Spinal cord (tissue), 10 donors: ENCODE results near the gene KRT78. TPM values are rescaled to one million over a fixed set of nuclear protein-coding genes. Genes with fewer than 3 reads are reported as not detected.

Experiments used
- DNase-seq, 6 donors: peaks; one replicate each; pipeline versions ENCODE4 v3.0.0 to v3.0.0-alpha.2; 2013 to 2015; ENCODE audit warnings: low spot score in 6 of 6, low read depth in 4 of 6
- H3K27ac ChIP-seq: one replicate; pipeline ENCODE4 v1.5.1; 2013; ENCODE audit warnings: low read depth, low read length, control low read depth
- H3K27me3 ChIP-seq: one replicate; pipeline ENCODE4 v1.6.1; 2013; ENCODE audit warnings: low read length; ENCODE audit not compliant: control insufficient read depth, insufficient read depth
- H3K36me3 ChIP-seq: one replicate; pipeline ENCODE4 v1.6.1; 2013; ENCODE audit warnings: low read length; ENCODE audit not compliant: control insufficient read depth, insufficient read depth
- H3K4me1 ChIP-seq: one replicate; pipeline ENCODE4 v1.6.1; 2013; ENCODE audit warnings: low read length; ENCODE audit not compliant: control insufficient read depth, insufficient read depth
- H3K4me3 ChIP-seq: one replicate; pipeline ENCODE4 v1.5.1; 2013; ENCODE audit warnings: low read depth, low read length, control low read depth
- H3K9me3 ChIP-seq: one replicate; pipeline ENCODE4 v1.6.1; 2013; ENCODE audit warnings: low read length; ENCODE audit not compliant: control insufficient read depth, insufficient read depth
- WGBS: methylation state at CpG from one replicate; pipeline ENCODE4 v1.1.5; 2013; ENCODE audit warnings: missing lambda C conversion rate; ENCODE audit not compliant: insufficient coverage; 5-methylcytosine and 5-hydroxymethylcytosine counted together
- polyA plus RNA-seq, 2 donors: library from polyadenylated mRNA; unstranded; fragments of 120-200 nt; gene quantifications; one replicate each; pipeline ENCODE4 v1.2.1, GENCODE V29; 2013; ENCODE audit not compliant: insufficient read length in 2 of 2
- total RNA-seq, 2 donors: library from RNA; depleted of rRNA in 1 of 2; stranded (reverse); fragments of 120-200 nt in 1 of 2; fragments of >200 nt in 1 of 2; gene quantifications; one replicate each; pipeline versions ENCODE4 v1.2.3 to v1.2.4, GENCODE V29; 2013 to 2014
- donor health status: healthy.

The KRT78 gene
- total and polyA plus RNA-seq, 4 donors, result 0.11 TPM; not detected in 3

- Histone ChIP-seq H3K4me3 (no peak overlapping the region), H3K36me3 (no peaks in the 10 kb centered on the region), H3K27ac (peak overlapping the region; percentile 10), H3K4me1 (peaks cover 29% of the 10 kb centered on the region), H3K9me3 (no peaks in the 10 kb centered on the region), H3K27me3 (peaks cover 15% of the 10 kb centered on the region)
- peak in 1 of 6 donors; percentile 58 for DNase-seq
- 72% methylated on average over 6 of the region's 9 CpGs for WGBS
Observed at GRCh38 chr12:52871291-52872039, 22.7 kb upstream of the KRT78 start.

- peaks cover 29% of the 10 kb centered on the region for H3K4me1 ChIP-seq
- H3K4me3 ChIP-seq, result no peak overlapping the region
- no peak overlapping the region for H3K27ac ChIP-seq
- H3K27me3 ChIP-seq, result peaks cover 15% of the 10 kb centered on the region
- DNase-seq, result peak in 2 of 6 donors; percentile 59 to 81
- 35% methylated on average over 12 of the region's 14 CpGs for WGBS
- no peaks in the 10 kb centered on the region for H3K9me3 ChIP-seq
- H3K36me3 ChIP-seq, result no peaks in the 10 kb centered on the region
Observed at GRCh38 chr12:52870361-52871290, 21.8 kb upstream of the KRT78 start.

- no peak overlapping the region for H3K4me3 ChIP-seq
- no peaks in the 10 kb centered on the region for H3K36me3 ChIP-seq
- H3K27me3 ChIP-seq, result peaks cover under 1% of the 10 kb centered on the region
- no peaks in the 10 kb centered on the region for H3K9me3 ChIP-seq
- H3K4me1 ChIP-seq, result peaks cover 17% of the 10 kb centered on the region
- no peak for DNase-seq
- 60% methylated on average over 3 of the region's 9 CpGs for WGBS
- H3K27ac ChIP-seq, result no peak overlapping the region
Observed at GRCh38 chr12:52867642-52868041, 18.8 kb upstream of the KRT78 start.

- 100% methylated on average over 4 of the region's 5 CpGs for WGBS
- no peak overlapping the region for H3K4me3 ChIP-seq
- H3K27ac ChIP-seq, result no peak overlapping the region
- no peak for DNase-seq
- H3K27me3 ChIP-seq, result no peaks in the 10 kb centered on the region
- H3K9me3 ChIP-seq, result no peaks in the 10 kb centered on the region
- H3K4me1 ChIP-seq, result peaks cover 17% of the 10 kb centered on the region
- H3K36me3 ChIP-seq, result no peaks in the 10 kb centered on the region
Observed at GRCh38 chr12:52867152-52867551, 18.4 kb upstream of the KRT78 start.

GRCh38 chr12:52865090-52865944 is 16.5 kb upstream of the KRT78 start:
- WGBS, result 56% methylated on average over 8 of the region's 10 CpGs
- peaks cover 3% of the 10 kb centered on the region for H3K4me1 ChIP-seq
- no peaks in the 10 kb centered on the region for H3K9me3 ChIP-seq
- H3K4me3 ChIP-seq, result no peak overlapping the region
- no peak overlapping the region for H3K27ac ChIP-seq
- H3K36me3 ChIP-seq, result no peaks in the 10 kb centered on the region
- no peaks in the 10 kb centered on the region for H3K27me3 ChIP-seq
- peak in 3 of 6 donors; percentile 50 to 92 (median 78) for DNase-seq

GRCh38 chr12:52862023-52862422 is 13.2 kb upstream of the KRT78 start:
- Histone ChIP-seq H3K4me3 (no peak overlapping the region), H3K9me3 (no peaks in the 10 kb centered on the region), H3K27ac (no peak overlapping the region), H3K36me3 (no peaks in the 10 kb centered on the region), H3K27me3 (no peaks in the 10 kb centered on the region), H3K4me1 (no peaks in the 10 kb centered on the region)
- no peak for DNase-seq
- 93% methylated on average over 1 of the region's 2 CpGs for WGBS

GRCh38 chr12:52861511-52861910 is 12.7 kb upstream of the KRT78 start:
- Histone ChIP-seq H3K27me3 (no peaks in the 10 kb centered on the region), H3K27ac (no peak overlapping the region), H3K36me3 (no peaks in the 10 kb centered on the region), H3K4me1 (no peaks in the 10 kb centered on the region), H3K4me3 (no peak overlapping the region), H3K9me3 (no peaks in the 10 kb centered on the region)
- no peak for DNase-seq
- WGBS, result 98% methylated on average over 6 of the region's 7 CpGs

GRCh38 chr12:52860102-52860823 is 11.5 kb upstream of the KRT78 start:
- WGBS, result 71% methylated on average over 2 of the region's 6 CpGs
- DNase-seq, result no peak
- H3K9me3 ChIP-seq, result no peaks in the 10 kb centered on the region
- H3K36me3 ChIP-seq, result no peaks in the 10 kb centered on the region
- H3K27ac ChIP-seq, result no peak overlapping the region
- no peaks in the 10 kb centered on the region for H3K4me1 ChIP-seq
- no peak overlapping the region for H3K4me3 ChIP-seq
- H3K27me3 ChIP-seq, result no peaks in the 10 kb centered on the region

GRCh38 chr12:52857500-52857899 is 8.7 kb upstream of the KRT78 start:
- Histone ChIP-seq H3K27me3 (no peaks in the 10 kb centered on the region), H3K27ac (no peak overlapping the region), H3K9me3 (no peaks in the 10 kb centered on the region), H3K4me3 (no peak overlapping the region), H3K4me1 (no peaks in the 10 kb centered on the region), H3K36me3 (no peaks in the 10 kb centered on the region)
- DNase-seq, result no peak
- WGBS, result 60% methylated on average over 1 of the region's 3 CpGs
